ENCODE data around the gene CNNM1.

The CNNM1 gene

DNA sequence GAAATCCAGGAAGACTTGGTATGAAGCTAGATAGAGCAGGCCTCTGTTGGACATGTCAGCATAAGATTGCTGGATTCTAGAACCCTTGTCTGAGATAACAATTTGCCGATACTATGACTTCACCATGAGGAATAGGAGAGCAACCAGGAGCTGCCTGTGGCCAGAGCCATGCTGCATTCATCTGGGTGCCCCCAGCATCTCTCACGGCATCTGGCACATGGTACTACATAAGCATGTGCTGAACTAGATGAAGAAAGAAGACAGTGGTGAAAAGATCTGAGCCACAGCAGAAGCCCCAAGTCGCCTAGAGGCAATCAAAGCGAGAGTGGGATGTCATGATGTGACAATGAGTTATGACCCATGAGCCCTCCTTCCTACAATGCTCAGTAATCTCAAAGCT lies 81.7 kb downstream of the CNNM1 start:
- CTCF ChIA-PET: no interaction called here
- POLR2A ChIA-PET: interaction anchor here (1.8 kb wide), 1 partner anchor 20 kb away, joined by 7 read pairs; the partner anchor contains the start of gene GOT1
- TF ChIP-seq TARDBP (IDR thresholded peaks at IDR 0.05): no peak
- DNase-seq (ENCODE audit: extremely low spot score): no peak

- ChIA-PET POLR2A (interaction anchor here (1.8 kb wide), 1 partner anchor 19 kb away, joined by 7 read pairs; the partner anchor contains the start of gene GOT1), CTCF (no interaction called here)
- DNase-seq (ENCODE audit: extremely low spot score): no peak
- TF ChIP-seq PKNOX1 (IDR thresholded peaks at IDR 0.05) (no peak), HDGF (IDR thresholded peaks at IDR 0.05; ENCODE audit: borderline replicate concordance) (no peak), ARNT (IDR thresholded peaks at IDR 0.05) (no peak), ZNF384 (IDR thresholded peaks at IDR 0.05) (no peak)
Observed at GRCh38 chr10:99411546-99411945, 82.4 kb downstream of the CNNM1 start.

DNA sequence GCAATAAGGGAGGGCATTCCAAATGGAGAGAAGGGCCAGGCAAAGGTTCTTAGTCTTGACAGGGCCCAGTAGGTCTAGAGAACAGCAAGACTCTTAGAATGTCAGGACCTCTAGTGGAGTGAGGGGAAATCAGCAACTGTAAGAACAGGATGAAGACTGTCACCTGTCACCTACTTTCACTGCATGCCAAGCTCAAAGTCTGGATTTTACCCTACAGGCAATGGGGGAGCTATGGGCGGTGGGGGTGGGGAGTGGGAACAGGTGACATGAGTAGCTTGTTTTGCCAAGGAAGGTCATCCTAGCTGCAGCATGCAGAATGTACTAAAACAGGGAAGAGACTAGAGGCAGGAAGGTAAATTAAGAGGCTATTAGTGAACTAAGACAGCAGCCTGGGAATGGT lies 82.9 kb downstream of the CNNM1 start:
- DNase-seq (ENCODE audit: extremely low spot score): no peak
- CTCF ChIA-PET: no interaction called here
- POLR2A ChIA-PET: interaction anchor here (1.8 kb wide), 1 partner anchor 19 kb away, joined by 7 read pairs; the partner anchor contains the start of gene GOT1
- no peak for TF ChIP-seq PKNOX1 (IDR thresholded peaks at IDR 0.05)
- TF ChIP-seq HDGF (IDR thresholded peaks at IDR 0.05; ENCODE audit: borderline replicate concordance): no peak
- TF ChIP-seq SP1 (IDR thresholded peaks at IDR 0.05): no peak
- TF ChIP-seq ELF4 (IDR thresholded peaks at IDR 0.05): no peak
- TF ChIP-seq L3MBTL2 (conservative IDR thresholded peaks at IDR 0.05): no peak
- TF ChIP-seq FOXA1 (IDR thresholded peaks at IDR 0.05): no peak
- no peak for TF ChIP-seq ARNT (IDR thresholded peaks at IDR 0.05)
- TF ChIP-seq CTBP1 (IDR thresholded peaks at IDR 0.05; ENCODE audit: borderline replicate concordance): no peak
- TF ChIP-seq ZNF384 (IDR thresholded peaks at IDR 0.05): no peak
- no peak for TF ChIP-seq TARDBP (IDR thresholded peaks at IDR 0.05)
- TF ChIP-seq FOXK2 (IDR thresholded peaks at IDR 0.05): no peak
- TF ChIP-seq SUZ12 (IDR thresholded peaks at IDR 0.05): no peak
- no peak for TF ChIP-seq BHLHE40 (IDR thresholded peaks at IDR 0.05; ENCODE audit: borderline replicate concordance)
- no peak for TF ChIP-seq LEF1 (IDR thresholded peaks at IDR 0.05; ENCODE audit: borderline replicate concordance)
- no peak for TF ChIP-seq FOXM1 (IDR thresholded peaks at IDR 0.05; ENCODE audit: borderline replicate concordance)
- no peak for TF ChIP-seq NFRKB (IDR thresholded peaks at IDR 0.05)

GRCh38 chr10:99418910-99419624 lies 89.9 kb downstream of the CNNM1 start:
- ChIA-PET POLR2A (interaction anchor here (1.0 kb wide), 1 partner anchor 11 kb away, joined by 3 read pairs; the partner anchor contains the start of gene GOT1), CTCF (interaction anchor here (0.7 kb wide), 1 partner anchor 142 kb away, joined by 3 read pairs; no protein-coding TSS in a partner anchor)
- TF ChIP-seq ARNT (IDR thresholded peaks at IDR 0.05): no peak
- DNase-seq (ENCODE audit: extremely low spot score): no peak

- no peak for DNase-seq (ENCODE audit: extremely low spot score)
- POLR2A ChIA-PET: interaction anchor here (1.0 kb wide), 1 partner anchor 11 kb away, joined by 3 read pairs; the partner anchor contains the start of gene GOT1
- CTCF ChIA-PET: no interaction called here
- TF ChIP-seq SUZ12 (IDR thresholded peaks at IDR 0.05) (no peak), ARNT (IDR thresholded peaks at IDR 0.05) (no peak), FOXK2 (IDR thresholded peaks at IDR 0.05) (no peak)
Observed at GRCh38 chr10:99419688-99420087, 90.5 kb downstream of the CNNM1 start.

- POLR2A ChIA-PET: interaction anchor here (1.3 kb wide), 1 partner anchor 9 kb away, joined by 3 read pairs; the partner anchor contains the start of gene GOT1
- CTCF ChIA-PET: no interaction called here
- no peak for DNase-seq (ENCODE audit: extremely low spot score)
- no peak for TF ChIP-seq NFRKB (IDR thresholded peaks at IDR 0.05)
- TF ChIP-seq ARNT (IDR thresholded peaks at IDR 0.05): no peak
- no peak for TF ChIP-seq FOXA1 (IDR thresholded peaks at IDR 0.05)
- no peak for TF ChIP-seq TARDBP (IDR thresholded peaks at IDR 0.05)
- no peak for TF ChIP-seq BHLHE40 (IDR thresholded peaks at IDR 0.05; ENCODE audit: borderline replicate concordance)
- no peak for TF ChIP-seq SUZ12 (IDR thresholded peaks at IDR 0.05)
- TF ChIP-seq L3MBTL2 (conservative IDR thresholded peaks at IDR 0.05): no peak
- no peak for TF ChIP-seq PKNOX1 (IDR thresholded peaks at IDR 0.05)
- no peak for TF ChIP-seq ELF4 (IDR thresholded peaks at IDR 0.05)
- TF ChIP-seq HDGF (IDR thresholded peaks at IDR 0.05; ENCODE audit: borderline replicate concordance): no peak
- TF ChIP-seq FOXM1 (IDR thresholded peaks at IDR 0.05; ENCODE audit: borderline replicate concordance): no peak
Observed at GRCh38 chr10:99421233-99421739, 92.1 kb downstream of the CNNM1 start.

DNA sequence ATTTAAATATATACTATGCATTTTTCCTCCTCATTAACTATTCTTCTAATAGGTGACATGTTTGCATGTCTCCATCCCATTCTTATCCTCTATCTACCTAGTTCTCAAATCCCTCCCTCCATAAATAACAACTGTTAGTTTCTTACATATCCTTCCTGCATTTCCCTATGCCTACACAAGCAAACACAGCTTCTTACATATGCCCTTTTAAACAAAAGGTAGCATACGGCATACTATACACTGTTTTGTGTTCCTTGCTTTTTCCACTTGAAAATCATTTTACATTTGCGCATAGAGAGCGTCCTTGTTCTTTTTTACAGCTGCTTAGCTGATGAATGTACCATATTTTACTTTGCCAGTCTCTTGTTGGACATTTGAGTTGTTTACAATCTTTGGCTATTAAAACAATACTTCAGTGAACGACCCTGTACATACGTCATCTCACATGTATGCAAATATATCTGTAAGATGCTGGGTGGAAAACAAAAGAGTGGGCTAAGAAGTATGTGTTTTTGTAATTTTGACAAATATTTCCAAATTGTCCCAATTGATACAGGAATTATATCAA lies 93.5 kb downstream of the CNNM1 start:
- CTCF ChIA-PET: no interaction called here
- TF ChIP-seq L3MBTL2 (conservative IDR thresholded peaks at IDR 0.05) (no peak), SP1 (IDR thresholded peaks at IDR 0.05) (no peak), NFRKB (IDR thresholded peaks at IDR 0.05) (no peak), SUZ12 (IDR thresholded peaks at IDR 0.05) (no peak), FOXA1 (IDR thresholded peaks at IDR 0.05) (no peak), FOXK2 (IDR thresholded peaks at IDR 0.05) (no peak), CTBP1 (IDR thresholded peaks at IDR 0.05; ENCODE audit: borderline replicate concordance) (no peak), PKNOX1 (IDR thresholded peaks at IDR 0.05) (no peak), HDGF (IDR thresholded peaks at IDR 0.05; ENCODE audit: borderline replicate concordance) (no peak), ELF4 (IDR thresholded peaks at IDR 0.05) (no peak), TARDBP (IDR thresholded peaks at IDR 0.05) (no peak), ARNT (IDR thresholded peaks at IDR 0.05) (no peak), LEF1 (IDR thresholded peaks at IDR 0.05; ENCODE audit: borderline replicate concordance) (no peak)
- POLR2A ChIA-PET: no interaction called here
- DNase-seq (ENCODE audit: extremely low spot score): no peak

All from HEK293T (cell line).